Bronchial epithelial cell (primary cell): ENCODE results near the gene GAK. TPM values are rescaled to one million over a fixed set of nuclear protein-coding genes. Genes with fewer than 3 reads are reported as not detected.

ENCODE experiments used
- DNase-seq: peaks from one replicate; pipeline ENCODE4 v3.0.0-alpha.2; 2010; ENCODE audit warnings: low read depth
- FAIRE-seq: peaks from 2 replicates; lab custom pipeline; 2011; peaks lifted over from hg19 to GRCh38; lab: Jason Lieb, UNC
- H3K27me3 ChIP-seq: 2 replicates; pipeline ENCODE4 v1.5.1; 2011; ENCODE audit warnings: low read length; ENCODE audit not compliant: control insufficient read depth, insufficient read depth
- H3K36me3 ChIP-seq: 2 replicates; pipeline ENCODE4 v1.5.1; 2011; ENCODE audit warnings: low read length; ENCODE audit not compliant: control insufficient read depth, insufficient read depth
- H3K4me3 ChIP-seq: 2 replicates; pipeline ENCODE4 v1.5.1; 2011; ENCODE audit warnings: mild to moderate bottlenecking, low read depth, low read length, control low read depth
- total RNA-seq: library from RNA; depleted of rRNA; stranded (reverse); fragments of >200 nt; gene quantifications from 2 replicates; pipeline ENCODE4 v1.2.1, GENCODE V29; 2014
- TF ChIP-seq, protein P1 (sequence below): IDR thresholded peaks from 2 replicates; pipeline ENCODE4 v1.5.1; 2011; ENCODE audit warnings: mild to moderate bottlenecking, moderate library complexity, low read length, control low read depth, inconsistent platforms; ENCODE audit not compliant: insufficient read depth, severe bottlenecking

GAK gene
- total RNA-seq, 1 donor from 2014 or later = 52.9 TPM

GRCh38 chr4:964346-965025 lies 32.4 kb upstream of the GAK start:
- no peak for DNase-seq
- no peak for FAIRE-seq
- Histone ChIP-seq H3K36me3 (peaks cover 21% of the 10 kb centered on the region), H3K27me3 (no peaks in the 10 kb centered on the region), H3K4me3 (no peak overlapping the region)
- TF ChIP-seq, protein P1, sequence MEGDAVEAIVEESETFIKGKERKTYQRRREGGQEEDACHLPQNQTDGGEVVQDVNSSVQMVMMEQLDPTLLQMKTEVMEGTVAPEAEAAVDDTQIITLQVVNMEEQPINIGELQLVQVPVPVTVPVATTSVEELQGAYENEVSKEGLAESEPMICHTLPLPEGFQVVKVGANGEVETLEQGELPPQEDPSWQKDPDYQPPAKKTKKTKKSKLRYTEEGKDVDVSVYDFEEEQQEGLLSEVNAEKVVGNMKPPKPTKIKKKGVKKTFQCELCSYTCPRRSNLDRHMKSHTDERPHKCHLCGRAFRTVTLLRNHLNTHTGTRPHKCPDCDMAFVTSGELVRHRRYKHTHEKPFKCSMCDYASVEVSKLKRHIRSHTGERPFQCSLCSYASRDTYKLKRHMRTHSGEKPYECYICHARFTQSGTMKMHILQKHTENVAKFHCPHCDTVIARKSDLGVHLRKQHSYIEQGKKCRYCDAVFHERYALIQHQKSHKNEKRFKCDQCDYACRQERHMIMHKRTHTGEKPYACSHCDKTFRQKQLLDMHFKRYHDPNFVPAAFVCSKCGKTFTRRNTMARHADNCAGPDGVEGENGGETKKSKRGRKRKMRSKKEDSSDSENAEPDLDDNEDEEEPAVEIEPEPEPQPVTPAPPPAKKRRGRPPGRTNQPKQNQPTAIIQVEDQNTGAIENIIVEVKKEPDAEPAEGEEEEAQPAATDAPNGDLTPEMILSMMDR = no peak

DNA sequence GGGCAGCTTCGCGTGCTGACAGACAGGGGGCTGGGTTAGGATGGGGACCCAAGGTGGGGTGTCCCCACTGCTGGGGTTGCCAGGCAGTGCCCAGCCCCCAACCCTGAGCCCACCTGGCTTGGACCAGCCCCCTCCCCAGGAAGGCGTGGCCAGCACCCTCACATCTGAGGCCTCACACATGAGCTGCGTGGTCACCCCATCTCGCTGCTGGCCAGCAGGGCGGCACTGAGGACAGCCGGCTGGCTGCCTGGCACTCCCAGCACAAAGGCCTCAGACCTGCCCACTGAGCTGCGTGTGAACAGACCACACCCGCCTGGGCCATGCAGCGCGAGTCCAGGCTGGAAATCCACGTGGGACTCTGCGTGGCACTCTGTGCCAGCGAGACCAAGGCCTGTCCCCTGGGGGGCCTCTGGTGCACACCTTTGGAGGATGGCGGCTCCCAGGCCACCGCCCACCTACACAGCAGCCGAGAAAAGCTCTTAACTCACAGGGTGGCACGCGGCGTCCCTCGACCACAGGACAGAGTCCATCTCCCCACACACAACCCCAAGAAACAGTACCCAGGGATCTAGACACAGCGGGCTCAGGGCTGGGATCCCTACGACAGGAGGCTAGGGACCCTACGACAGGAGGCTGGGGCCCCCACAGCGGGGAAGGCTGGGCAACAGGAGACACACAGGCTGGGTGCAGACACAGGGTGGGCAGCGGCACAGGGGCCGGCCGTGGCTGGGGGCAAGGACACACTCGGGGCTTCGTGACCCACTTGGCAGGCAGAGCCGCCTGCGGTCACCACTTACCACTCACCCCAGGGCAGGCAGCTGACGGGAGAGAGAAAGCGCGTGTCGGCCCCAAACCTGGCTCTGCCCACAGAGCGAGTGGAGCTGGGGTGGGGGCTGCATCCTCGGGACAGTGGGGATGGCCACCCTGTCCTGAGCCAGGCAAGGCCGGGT lies 31.4 kb upstream of the GAK start:
- TF ChIP-seq, protein P1 = no peak
- peaks cover 23% of the 10 kb centered on the region for H3K36me3 ChIP-seq

DNA sequence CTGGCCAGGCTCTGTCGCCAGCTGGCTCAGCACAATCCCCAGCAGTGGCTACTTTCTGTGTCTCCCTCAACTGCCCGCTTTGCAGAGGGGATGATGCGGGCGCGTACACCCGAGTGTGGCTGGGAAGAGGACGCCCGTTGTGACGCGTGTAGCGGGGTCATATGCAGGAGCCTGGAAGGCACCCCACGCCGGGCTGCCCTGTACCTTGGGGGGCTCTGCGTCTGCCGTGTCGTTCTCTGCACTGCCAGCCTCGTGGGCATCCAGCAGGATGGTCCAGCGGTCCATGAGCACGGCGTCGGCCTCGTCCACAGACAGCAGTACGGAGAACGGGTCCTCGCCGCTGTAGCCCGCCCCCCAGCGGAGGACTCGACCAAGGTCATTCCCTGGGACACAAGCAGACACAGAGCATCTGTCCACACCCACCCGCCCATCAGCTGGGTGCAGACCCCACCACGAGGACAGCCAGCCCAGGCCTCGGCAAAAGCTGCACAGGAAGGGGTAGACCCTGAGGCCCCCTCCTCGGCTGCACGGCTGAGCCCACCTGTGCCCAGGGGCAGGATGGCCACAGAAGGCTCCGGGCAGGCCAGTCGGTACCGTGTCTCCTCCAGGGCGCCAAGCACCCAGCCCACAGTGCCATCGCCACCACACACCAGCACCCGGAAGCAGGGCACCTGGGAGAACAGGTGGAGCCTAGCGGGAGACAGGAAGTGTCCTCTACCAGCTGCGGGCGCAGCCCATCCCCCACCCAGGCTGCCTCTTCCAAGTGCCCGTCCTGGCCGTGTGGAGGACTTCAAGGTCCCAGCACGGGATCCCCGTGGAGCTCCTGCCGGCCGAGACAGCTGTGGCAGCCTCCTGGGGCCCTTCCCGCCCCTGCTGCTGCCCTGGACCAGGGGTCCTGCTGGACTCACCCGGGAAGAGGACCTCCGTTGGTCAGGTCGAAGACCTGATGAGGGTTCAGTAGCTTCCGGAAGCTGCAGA lies 30.4 kb upstream of the GAK start:
- DNase-seq (no peak), FAIRE-seq (no peak)
- TF ChIP-seq, protein P1 = no peak
- peaks cover 22% of the 10 kb centered on the region for H3K36me3 ChIP-seq
- H3K4me3 ChIP-seq = no peak overlapping the region
- no peaks in the 10 kb centered on the region for H3K27me3 ChIP-seq

More for the DNA sequence above, 31.4 kb upstream of the GAK start:
- Histone ChIP-seq H3K27me3 (no peaks in the 10 kb centered on the region), H3K4me3 (no peak overlapping the region)
- no peak for DNase-seq
- no peak for FAIRE-seq

DNA sequence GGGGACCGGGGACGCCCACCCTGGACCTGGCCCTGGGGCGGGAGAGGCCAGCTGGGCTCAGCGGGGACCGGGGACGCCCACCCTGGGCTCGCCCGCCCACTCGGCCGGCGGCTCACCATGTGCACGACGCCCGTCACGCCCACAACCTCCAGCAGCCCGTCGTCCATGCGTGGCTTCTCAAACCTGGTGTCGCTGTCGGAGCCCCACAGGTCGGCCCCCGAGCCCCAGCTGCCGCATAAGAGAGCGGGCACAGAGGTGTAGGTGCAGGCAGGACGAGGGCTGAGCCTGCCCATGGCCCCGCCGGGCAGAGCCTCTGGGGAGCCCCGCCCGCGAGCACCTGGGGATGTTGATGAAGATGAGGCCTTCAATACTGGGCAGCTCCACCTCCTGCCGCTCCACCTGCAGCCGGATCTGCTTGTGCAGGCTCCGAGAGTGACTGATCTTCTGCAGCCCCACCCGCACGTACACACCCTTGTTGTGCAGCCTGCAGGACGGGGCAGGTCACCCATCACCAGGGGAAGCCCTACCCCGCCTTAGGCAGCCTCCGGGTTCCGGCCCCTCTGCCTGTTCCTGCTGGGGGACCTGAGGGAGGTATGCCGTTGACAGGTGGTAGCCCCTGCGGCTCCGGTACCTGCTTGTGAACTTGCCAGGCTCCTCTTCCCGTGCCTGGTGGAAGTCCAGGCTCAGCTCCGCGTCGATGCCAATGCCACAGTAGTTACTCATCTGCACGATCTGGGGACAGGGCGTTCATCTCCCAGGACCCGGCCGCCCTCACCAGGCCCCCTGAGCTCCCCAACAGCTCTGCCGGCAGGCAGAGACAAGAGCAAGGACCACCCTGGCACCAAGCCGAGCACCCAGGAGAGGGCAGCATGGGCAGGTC lies 29.5 kb upstream of the GAK start:
- H3K4me3 ChIP-seq = no peak overlapping the region
- peaks cover 19% of the 10 kb centered on the region for H3K36me3 ChIP-seq
- FAIRE-seq = no peak
- no peak for DNase-seq
- no peaks in the 10 kb centered on the region for H3K27me3 ChIP-seq
- TF ChIP-seq, protein P1 = no peak
